ENCODE measurements around the gene NOXA1. TPM values are rescaled to one million over a fixed set of nuclear protein-coding genes. Genes with fewer than 3 reads are reported as not detected.

NOXA1 gene
- total and polyA plus RNA-seq, 5 donors from 2014 or later, result 0.83 to 3.8 (median 1.9) TPM

GRCh38 chr9:137417161-137418021 lies 5.8 kb upstream of the NOXA1 start:
- Histone ChIP-seq H3K27ac (ENCODE audit: insufficient read depth, low read length, poor library complexity, severe bottlenecking) (no peak overlapping the region), H3K4me3 (ENCODE audit: low read depth, low read length) (no peak overlapping the region)
- no peaks in the 10 kb centered on the region for H3K27me3 Mint-ChIP-seq

GRCh38 chr9:137421838-137422603 lies 1.2 kb upstream of the NOXA1 start:
- Histone ChIP-seq H3K4me3 (ENCODE audit: low read depth, low read length) (peak overlapping the region; percentile 66), H3K36me3 (ENCODE audit: control insufficient read depth, insufficient read depth, low read length) (no peaks in the 10 kb centered on the region), H3K27ac (ENCODE audit: insufficient read depth, low read length, poor library complexity, severe bottlenecking) (no peak overlapping the region), H3K27me3 (ENCODE audit: control insufficient read depth, insufficient read depth, low read length) (no peaks in the 10 kb centered on the region), H3K9me3 (ENCODE audit: control insufficient read depth in 2 of 2, low read length in 2 of 2) (no peaks in the 10 kb centered on the region), H3K4me1 (ENCODE audit: control insufficient read depth, insufficient read depth, low read length, poor library complexity, severe bottlenecking) (peaks cover 18% of the 10 kb centered on the region)
- Mint-ChIP-seq H3K27ac (peak overlapping the region; percentile 65 to 85 (median 78)), H3K4me1 (peaks cover 0 to 21% (median 12%) of the 10 kb centered on the region in 4 donors), H3K9me3 (no peaks in the 10 kb centered on the region), H3K27me3 (peaks cover 4% of the 10 kb centered on the region), H3K4me3 (peak overlapping the region; percentile 77 to 90 (median 88)), H3K36me3 (no peaks in the 10 kb centered on the region)
- ATAC-seq (ENCODE audit: low read depth in 2 of 2), result no peak
- no peak for DNase-seq

More at GRCh38 chr9:137417161-137418021, 5.8 kb upstream of the NOXA1 start:
- peaks cover 6% of the 10 kb centered on the region for H3K4me1 ChIP-seq (ENCODE audit: control insufficient read depth, insufficient read depth, low read length, poor library complexity, severe bottlenecking)
- no peak overlapping the region for H3K27ac Mint-ChIP-seq
- H3K4me1 Mint-ChIP-seq, result peaks cover 0 to 27% (median 11%) of the 10 kb centered on the region in 4 donors
- H3K36me3 Mint-ChIP-seq, result no peaks in the 10 kb centered on the region
- ATAC-seq (ENCODE audit: low read depth in 2 of 2), result no peak
- H3K27me3 ChIP-seq (ENCODE audit: control insufficient read depth, insufficient read depth, low read length), result no peaks in the 10 kb centered on the region
- H3K4me3 Mint-ChIP-seq, result peak overlapping the region in 3 of 4 donors; percentile 50 to 77 (median 76)
- H3K36me3 ChIP-seq (ENCODE audit: control insufficient read depth, insufficient read depth, low read length), result no peaks in the 10 kb centered on the region
- no peaks in the 10 kb centered on the region for H3K9me3 ChIP-seq (ENCODE audit: control insufficient read depth in 2 of 2, low read length in 2 of 2)
- no peaks in the 10 kb centered on the region for H3K9me3 Mint-ChIP-seq
- DNase-seq, result no peak

GRCh38 chr9:137423514-137424291 lies 510 bp downstream of the NOXA1 start:
- peak in 1 of 2 donors; percentile 35 for ATAC-seq (ENCODE audit: low read depth in 2 of 2)
- H3K36me3 Mint-ChIP-seq, result no peaks in the 10 kb centered on the region
- H3K27me3 Mint-ChIP-seq, result peaks cover 4% of the 10 kb centered on the region
- Histone ChIP-seq H3K4me1 (ENCODE audit: control insufficient read depth, insufficient read depth, low read length, poor library complexity, severe bottlenecking) (peaks cover 18% of the 10 kb centered on the region), H3K4me3 (ENCODE audit: low read depth, low read length) (no peak overlapping the region), H3K36me3 (ENCODE audit: control insufficient read depth, insufficient read depth, low read length) (no peaks in the 10 kb centered on the region), H3K27ac (ENCODE audit: insufficient read depth, low read length, poor library complexity, severe bottlenecking) (peak overlapping the region; percentile 33), H3K27me3 (ENCODE audit: control insufficient read depth, insufficient read depth, low read length) (no peaks in the 10 kb centered on the region), H3K9me3 (ENCODE audit: control insufficient read depth in 2 of 2, low read length in 2 of 2) (no peaks in the 10 kb centered on the region)
- DNase-seq, result no peak
- peaks cover 0 to 21% (median 12%) of the 10 kb centered on the region in 4 donors for H3K4me1 Mint-ChIP-seq
- peak overlapping the region; percentile 78 to 90 (median 80) for H3K4me3 Mint-ChIP-seq
- H3K27ac Mint-ChIP-seq, result peak overlapping the region in 2 of 3 donors; percentile 35 to 59
- no peaks in the 10 kb centered on the region for H3K9me3 Mint-ChIP-seq

- Mint-ChIP-seq H3K27ac (no peak overlapping the region), H3K4me3 (peak overlapping the region in 2 of 4 donors; percentile 14 to 84), H3K9me3 (no peaks in the 10 kb centered on the region), H3K36me3 (no peaks in the 10 kb centered on the region), H3K27me3 (peaks cover 4% of the 10 kb centered on the region), H3K4me1 (peaks cover 0 to 17% (median 10%) of the 10 kb centered on the region in 4 donors)
- Histone ChIP-seq H3K4me3 (ENCODE audit: low read depth, low read length) (no peak overlapping the region), H3K27me3 (ENCODE audit: control insufficient read depth, insufficient read depth, low read length) (no peaks in the 10 kb centered on the region), H3K4me1 (ENCODE audit: control insufficient read depth, insufficient read depth, low read length, poor library complexity, severe bottlenecking) (peaks cover 18% of the 10 kb centered on the region), H3K27ac (ENCODE audit: insufficient read depth, low read length, poor library complexity, severe bottlenecking) (no peak overlapping the region), H3K9me3 (ENCODE audit: control insufficient read depth in 2 of 2, low read length in 2 of 2) (no peaks in the 10 kb centered on the region), H3K36me3 (ENCODE audit: control insufficient read depth, insufficient read depth, low read length) (no peaks in the 10 kb centered on the region)
- no peak for DNase-seq
- no peak for ATAC-seq (ENCODE audit: low read depth in 2 of 2)
Measured at GRCh38 chr9:137426018-137426681, 3.0 kb downstream of the NOXA1 start.

GRCh38 chr9:137427454-137428310 lies 4.5 kb downstream of the NOXA1 start:
- H3K27ac ChIP-seq (ENCODE audit: insufficient read depth, low read length, poor library complexity, severe bottlenecking), result no peak overlapping the region
- Mint-ChIP-seq H3K27me3 (peaks cover 4% of the 10 kb centered on the region), H3K4me3 (no peak overlapping the region), H3K4me1 (peaks cover 0 to 9% (median 3%) of the 10 kb centered on the region in 4 donors), H3K9me3 (no peaks in the 10 kb centered on the region), H3K27ac (no peak overlapping the region), H3K36me3 (no peaks in the 10 kb centered on the region)
- no peak overlapping the region for H3K4me3 ChIP-seq (ENCODE audit: low read depth, low read length)
- DNase-seq (no peak), ATAC-seq (ENCODE audit: low read depth in 2 of 2) (no peak)
- peaks cover 10% of the 10 kb centered on the region for H3K4me1 ChIP-seq (ENCODE audit: control insufficient read depth, insufficient read depth, low read length, poor library complexity, severe bottlenecking)
- no peaks in the 10 kb centered on the region for H3K36me3 ChIP-seq (ENCODE audit: control insufficient read depth, insufficient read depth, low read length)
- H3K9me3 ChIP-seq (ENCODE audit: control insufficient read depth in 2 of 2, low read length in 2 of 2), result no peaks in the 10 kb centered on the region
- no peaks in the 10 kb centered on the region for H3K27me3 ChIP-seq (ENCODE audit: control insufficient read depth, insufficient read depth, low read length)

GRCh38 chr9:137428311-137428630 lies 5.1 kb downstream of the NOXA1 start:
- Histone ChIP-seq H3K4me3 (ENCODE audit: low read depth, low read length) (no peak overlapping the region), H3K27ac (ENCODE audit: insufficient read depth, low read length, poor library complexity, severe bottlenecking) (no peak overlapping the region), H3K4me1 (ENCODE audit: control insufficient read depth, insufficient read depth, low read length, poor library complexity, severe bottlenecking) (peaks cover 10% of the 10 kb centered on the region), H3K27me3 (ENCODE audit: control insufficient read depth, insufficient read depth, low read length) (no peaks in the 10 kb centered on the region), H3K9me3 (ENCODE audit: control insufficient read depth in 2 of 2, low read length in 2 of 2) (no peaks in the 10 kb centered on the region), H3K36me3 (ENCODE audit: control insufficient read depth, insufficient read depth, low read length) (no peaks in the 10 kb centered on the region)
- ATAC-seq (ENCODE audit: low read depth in 2 of 2), result no peak
- Mint-ChIP-seq H3K27ac (no peak overlapping the region), H3K9me3 (no peaks in the 10 kb centered on the region), H3K4me3 (no peak overlapping the region), H3K27me3 (peaks cover 4% of the 10 kb centered on the region), H3K4me1 (peaks cover 0 to 9% (median 3%) of the 10 kb centered on the region in 4 donors), H3K36me3 (no peaks in the 10 kb centered on the region)
- DNase-seq, result no peak
